Suprapubic skin (tissue), 3 donors: ENCODE measurements around the gene CCBE1.

Source experiments
- POLR2A ChIP-seq, 2 donors: fragments of 450-650 bp; IDR thresholded peaks; one replicate each; pipeline ENCODE4 v1.6.1; 2017; ENCODE audit warnings: antibody characterized with exemption in 2 of 2, mild to moderate bottlenecking in 2 of 2, moderate library complexity in 2 of 2
- TF ChIP-seq, protein P1 (sequence below), 2 donors: fragments of 200-600 bp in 1 of 2; fragments of 450-650 bp in 1 of 2; sonication (generic) in 1 of 2; IDR thresholded peaks; one replicate each; pipeline ENCODE4 v1.5.1; 2016 to 2019; ENCODE audit warnings: antibody characterized with exemption in 2 of 2, mild to moderate bottlenecking in 1 of 2, moderate library complexity in 1 of 2

DNA sequence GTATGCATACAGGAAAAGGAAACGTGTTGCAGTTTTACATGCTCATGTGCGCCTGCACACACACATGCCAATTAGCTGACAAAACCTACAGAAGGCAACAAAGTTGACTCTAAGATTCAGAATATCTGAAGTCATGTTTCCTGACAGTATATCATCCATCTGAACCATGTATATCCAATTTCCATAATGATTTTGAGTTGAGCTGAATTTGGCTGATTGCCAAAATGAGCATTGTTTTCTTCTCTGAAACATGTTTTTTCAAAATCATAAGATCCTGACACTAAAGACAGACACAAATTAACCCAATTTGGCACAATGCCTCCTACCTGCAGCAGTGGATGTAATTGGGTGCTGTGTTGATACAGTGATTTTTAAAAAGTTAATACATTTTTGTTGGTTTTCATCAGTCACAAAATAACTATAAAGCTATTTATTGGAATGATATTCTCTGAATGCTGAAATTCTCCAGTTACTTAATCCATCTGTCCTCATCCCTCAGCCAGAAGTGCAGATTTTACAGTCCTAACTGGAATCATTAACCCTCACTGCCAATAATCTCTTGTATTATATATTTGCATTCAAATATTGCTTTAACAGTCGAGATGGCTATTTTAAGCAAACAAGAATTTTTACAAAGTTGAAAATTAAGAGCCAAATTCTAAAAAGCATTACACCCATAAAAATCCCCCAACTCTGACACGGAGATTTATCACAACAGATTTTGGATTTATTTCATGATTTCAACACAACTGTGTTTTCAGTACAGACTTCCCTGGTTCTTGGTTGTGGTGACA is 176.5 kb downstream of the CCBE1 start:
- TF ChIP-seq, protein P1, sequence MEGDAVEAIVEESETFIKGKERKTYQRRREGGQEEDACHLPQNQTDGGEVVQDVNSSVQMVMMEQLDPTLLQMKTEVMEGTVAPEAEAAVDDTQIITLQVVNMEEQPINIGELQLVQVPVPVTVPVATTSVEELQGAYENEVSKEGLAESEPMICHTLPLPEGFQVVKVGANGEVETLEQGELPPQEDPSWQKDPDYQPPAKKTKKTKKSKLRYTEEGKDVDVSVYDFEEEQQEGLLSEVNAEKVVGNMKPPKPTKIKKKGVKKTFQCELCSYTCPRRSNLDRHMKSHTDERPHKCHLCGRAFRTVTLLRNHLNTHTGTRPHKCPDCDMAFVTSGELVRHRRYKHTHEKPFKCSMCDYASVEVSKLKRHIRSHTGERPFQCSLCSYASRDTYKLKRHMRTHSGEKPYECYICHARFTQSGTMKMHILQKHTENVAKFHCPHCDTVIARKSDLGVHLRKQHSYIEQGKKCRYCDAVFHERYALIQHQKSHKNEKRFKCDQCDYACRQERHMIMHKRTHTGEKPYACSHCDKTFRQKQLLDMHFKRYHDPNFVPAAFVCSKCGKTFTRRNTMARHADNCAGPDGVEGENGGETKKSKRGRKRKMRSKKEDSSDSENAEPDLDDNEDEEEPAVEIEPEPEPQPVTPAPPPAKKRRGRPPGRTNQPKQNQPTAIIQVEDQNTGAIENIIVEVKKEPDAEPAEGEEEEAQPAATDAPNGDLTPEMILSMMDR (IDR thresholded peaks at IDR 0.05), result no peak
- TF ChIP-seq POLR2A (IDR thresholded peaks at IDR 0.05), result no peak
